ENCODE data around the gene NCK2.
"Not testable (repeated sequence)": the region's sequence is repeated elsewhere in the genome, so short reads cannot be mapped to it uniquely, and the experiment has no call there.

Gene NCK2

DNA sequence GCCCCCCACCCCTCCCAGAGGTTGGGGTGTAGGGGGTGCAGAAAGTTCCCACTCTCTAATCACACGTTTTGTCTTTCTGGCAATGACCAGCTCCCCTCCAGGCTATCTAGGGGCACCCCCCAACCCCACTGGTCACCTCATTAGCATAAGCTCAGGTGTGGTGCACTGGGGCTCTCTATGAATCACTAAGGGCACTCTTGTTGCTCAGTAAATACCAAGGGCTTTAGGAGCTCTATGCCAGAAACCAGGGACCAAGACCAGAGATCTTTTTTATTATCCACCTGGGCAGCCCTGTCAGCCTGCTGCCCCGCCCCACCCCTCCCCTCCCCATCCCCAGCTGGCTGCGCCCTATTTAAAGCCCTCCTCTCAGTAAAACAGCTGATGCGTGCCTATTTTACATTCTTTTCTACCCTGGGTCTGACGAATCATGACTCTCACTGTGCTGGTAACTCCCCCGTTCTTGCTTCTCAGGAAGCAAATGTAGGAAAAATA lies 24.3 kb downstream of the NCK2 start:
- Histone ChIP-seq H3K79me2 (ENCODE audit: low read length) (peaks cover 98% of the 10 kb centered on the region), H3K27ac (ENCODE audit: low read length) (no peak overlapping the region), H2AFZ (ENCODE audit: low read length) (no peak overlapping the region), H3K4me3 (ENCODE audit: low read length) (no peak overlapping the region), H3K9me2 (replicated peaks; ENCODE audit: insufficient read depth, low read length) (no peaks in the 10 kb centered on the region), H3K9ac (ENCODE audit: low read length) (no peak overlapping the region), H3K4me1 (ENCODE audit: low read length) (peaks cover 6% of the 10 kb centered on the region), H4K20me1 (ENCODE audit: insufficient read depth, low read length) (peaks cover 30% of the 10 kb centered on the region), H3K36me3 (replicated peaks; ENCODE audit: insufficient read depth, low read length) (peaks cover 3% of the 10 kb centered on the region; the same call in 1 of the 2 replicates), H3K4me2 (ENCODE audit: low read depth, low read length) (no peak overlapping the region), H3F3A (ENCODE audit: insufficient read depth, low read length) (no peaks in the 10 kb centered on the region), H3K27me3 (replicated peaks; ENCODE audit: insufficient read depth, low read length) (no peaks in the 10 kb centered on the region), H3K9me3 (replicated peaks; ENCODE audit: insufficient read depth, low read length) (no peaks in the 10 kb centered on the region)
- TF ChIP-seq EZH2 (optimal IDR thresholded peaks at IDR 0.05; ENCODE audit: low read depth, low read length) = no peak
- TF ChIP-seq EZH2phosphoT487 (IDR thresholded peaks at IDR 0.05; ENCODE audit: low read length) = no peak
- TF ChIP-seq, protein P1, sequence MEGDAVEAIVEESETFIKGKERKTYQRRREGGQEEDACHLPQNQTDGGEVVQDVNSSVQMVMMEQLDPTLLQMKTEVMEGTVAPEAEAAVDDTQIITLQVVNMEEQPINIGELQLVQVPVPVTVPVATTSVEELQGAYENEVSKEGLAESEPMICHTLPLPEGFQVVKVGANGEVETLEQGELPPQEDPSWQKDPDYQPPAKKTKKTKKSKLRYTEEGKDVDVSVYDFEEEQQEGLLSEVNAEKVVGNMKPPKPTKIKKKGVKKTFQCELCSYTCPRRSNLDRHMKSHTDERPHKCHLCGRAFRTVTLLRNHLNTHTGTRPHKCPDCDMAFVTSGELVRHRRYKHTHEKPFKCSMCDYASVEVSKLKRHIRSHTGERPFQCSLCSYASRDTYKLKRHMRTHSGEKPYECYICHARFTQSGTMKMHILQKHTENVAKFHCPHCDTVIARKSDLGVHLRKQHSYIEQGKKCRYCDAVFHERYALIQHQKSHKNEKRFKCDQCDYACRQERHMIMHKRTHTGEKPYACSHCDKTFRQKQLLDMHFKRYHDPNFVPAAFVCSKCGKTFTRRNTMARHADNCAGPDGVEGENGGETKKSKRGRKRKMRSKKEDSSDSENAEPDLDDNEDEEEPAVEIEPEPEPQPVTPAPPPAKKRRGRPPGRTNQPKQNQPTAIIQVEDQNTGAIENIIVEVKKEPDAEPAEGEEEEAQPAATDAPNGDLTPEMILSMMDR (IDR thresholded peaks at IDR 0.05; ENCODE audit: low read length) = no peak
- DNase-seq = no peak

- Histone ChIP-seq H3K4me1 (ENCODE audit: low read length) (peaks cover 5% of the 10 kb centered on the region; the same call in 1 of the 2 replicates), H3F3A (ENCODE audit: insufficient read depth, low read length) (no peaks in the 10 kb centered on the region), H3K27me3 (replicated peaks; ENCODE audit: insufficient read depth, low read length) (no peaks in the 10 kb centered on the region), H3K36me3 (replicated peaks; ENCODE audit: insufficient read depth, low read length) (peaks cover 3% of the 10 kb centered on the region; the same call in 1 of the 2 replicates), H4K20me1 (ENCODE audit: insufficient read depth, low read length) (peaks cover 25% of the 10 kb centered on the region), H3K4me3 (ENCODE audit: low read length) (no peak overlapping the region), H3K9me3 (replicated peaks; ENCODE audit: insufficient read depth, low read length) (no peaks in the 10 kb centered on the region), H3K27ac (ENCODE audit: low read length) (no peak overlapping the region), H2AFZ (ENCODE audit: low read length) (no peak overlapping the region), H3K4me2 (ENCODE audit: low read depth, low read length) (no peak overlapping the region), H3K79me2 (ENCODE audit: low read length) (peaks cover 98% of the 10 kb centered on the region), H3K9me2 (replicated peaks; ENCODE audit: insufficient read depth, low read length) (no peaks in the 10 kb centered on the region), H3K9ac (ENCODE audit: low read length) (no peak overlapping the region)
- TF ChIP-seq EZH2phosphoT487 (IDR thresholded peaks at IDR 0.05; ENCODE audit: low read length) = no peak
- TF ChIP-seq, protein P1 (IDR thresholded peaks at IDR 0.05; ENCODE audit: low read length) = no peak; the same call in 1 of the 2 replicates
- no peak for TF ChIP-seq EZH2 (optimal IDR thresholded peaks at IDR 0.05; ENCODE audit: low read depth, low read length)
- no peak for DNase-seq
These were observed 24.8 kb downstream of the NCK2 start for GRCh38 chr2:105769504-105769903.

- Histone ChIP-seq H2AFZ (ENCODE audit: low read length) (no peak overlapping the region), H3K27me3 (replicated peaks; ENCODE audit: insufficient read depth, low read length) (no peaks in the 10 kb centered on the region), H3K27ac (ENCODE audit: low read length) (no peak overlapping the region), H3K36me3 (replicated peaks; ENCODE audit: insufficient read depth, low read length) (peaks cover 3% of the 10 kb centered on the region; the same call in 1 of the 2 replicates), H3K4me2 (ENCODE audit: low read depth, low read length) (no peak overlapping the region), H3K4me3 (ENCODE audit: low read length) (no peak overlapping the region), H3K79me2 (ENCODE audit: low read length) (peaks cover 98% of the 10 kb centered on the region), H3K9me2 (replicated peaks; ENCODE audit: insufficient read depth, low read length) (no peaks in the 10 kb centered on the region), H3K9me3 (replicated peaks; ENCODE audit: insufficient read depth, low read length) (no peaks in the 10 kb centered on the region), H4K20me1 (ENCODE audit: insufficient read depth, low read length) (peaks cover 20% of the 10 kb centered on the region; the same call in 1 of the 2 replicates), H3K9ac (ENCODE audit: low read length) (no peak overlapping the region), H3K4me1 (ENCODE audit: low read length) (peaks cover 6% of the 10 kb centered on the region), H3F3A (ENCODE audit: insufficient read depth, low read length) (0 out of 2 replicates have a peak, but pooled peaks cover 3% of the 10 kb centered on the region)
- DNase-seq = no peak
- no peak for TF ChIP-seq EZH2 (optimal IDR thresholded peaks at IDR 0.05; ENCODE audit: low read depth, low read length)
- TF ChIP-seq EZH2phosphoT487 (IDR thresholded peaks at IDR 0.05; ENCODE audit: low read length) = no peak
- TF ChIP-seq, protein P1 (IDR thresholded peaks at IDR 0.05; ENCODE audit: low read length) = no peak
These were observed 25.4 kb downstream of the NCK2 start for GRCh38 chr2:105770149-105770548.

- H3F3A ChIP-seq (ENCODE audit: insufficient read depth, low read length); H3K4me2 ChIP-seq (ENCODE audit: low read depth, low read length); H3K9me2 ChIP-seq (replicated peaks; ENCODE audit: insufficient read depth, low read length); DNase-seq; H3K27me3 ChIP-seq (replicated peaks; ENCODE audit: insufficient read depth, low read length); H3K27ac ChIP-seq (ENCODE audit: low read length); H3K9me3 ChIP-seq (replicated peaks; ENCODE audit: insufficient read depth, low read length); H3K9ac ChIP-seq (ENCODE audit: low read length); H3K4me3 ChIP-seq (ENCODE audit: low read length); H3K36me3 ChIP-seq (replicated peaks; ENCODE audit: insufficient read depth, low read length); H2AFZ ChIP-seq (ENCODE audit: low read length): not testable (repeated sequence)
- Histone ChIP-seq H3K79me2 (ENCODE audit: low read length) (peaks cover 98% of the 10 kb centered on the region), H3K4me1 (ENCODE audit: low read length) (peaks cover 17% of the 10 kb centered on the region), H4K20me1 (ENCODE audit: insufficient read depth, low read length) (peaks cover 15% of the 10 kb centered on the region; the same call in 1 of the 2 replicates)
These were observed 26.6 kb downstream of the NCK2 start for GRCh38 chr2:105771291-105771690.

Data from MM.1S (cell line).